ENCODE measurements around the gene NKX2-8. TPM values are rescaled to one million over a fixed set of nuclear protein-coding genes. Genes with fewer than 3 reads are reported as not detected.
A peak's percentile ranks its signal among the peaks of the same experiment; 100 is the strongest.

The NKX2-8 gene
- total RNA-seq, 1 experiment from 2014 or later = not detected

GRCh38 chr14:36580856-36581831 lies 1.3 kb downstream of the NKX2-8 start:
- Mint-ChIP-seq H3K4me1 (peaks cover 29% of the 10 kb centered on the region), H3K27ac (no peak overlapping the region), H3K9me3 (no peaks in the 10 kb centered on the region), H3K4me3 (peak overlapping the region; percentile 60), H3K36me3 (no peaks in the 10 kb centered on the region), H3K27me3 (ENCODE audit: low read depth) (no peaks in the 10 kb centered on the region; the same call in 1 of the 2 replicates)
- POLR2A ChIA-PET = interaction anchor here (0.6 kb wide), 1 partner anchor 56 kb away, joined by 3 read pairs; no protein-coding TSS in a partner anchor
- CTCF ChIA-PET = interaction anchor here (1.8 to 8.2 kb wide), 4 partner anchors 24 to 75 kb away, joined by 6 to 145 read pairs (median 13); partner anchors contain the start of gene NKX2-1
- peak; percentile 61 for DNase-seq (ENCODE audit: low spot score)
- no peak for TF ChIP-seq GTF2I (CRISPR knock-in tag; conservative IDR thresholded peaks at IDR 0.05)
- ATAC-seq = peak; percentile 52

GRCh38 chr14:36580141-36580855 lies 2.1 kb downstream of the NKX2-8 start:
- ChIA-PET CTCF (interaction anchor here (0.7 to 8.2 kb wide), 8 partner anchors 25 to 86 kb away, joined by 3 to 145 read pairs (median 5); partner anchors contain the start of gene NKX2-1), POLR2A (interaction anchor here (0.6 kb wide), 1 partner anchor 55 kb away, joined by 3 read pairs; no protein-coding TSS in a partner anchor)
- peaks cover 29% of the 10 kb centered on the region for H3K4me1 Mint-ChIP-seq
- ATAC-seq (peak; percentile 5), DNase-seq (ENCODE audit: low spot score) (peak; percentile 44)
- no peaks in the 10 kb centered on the region; the same call in 1 of the 2 replicates for H3K27me3 Mint-ChIP-seq (ENCODE audit: low read depth)
- no peak for TF ChIP-seq ERG (CRISPR knock-in tag; IDR thresholded peaks at IDR 0.05)
- TF ChIP-seq FOXK1 (CRISPR knock-in tag; IDR thresholded peaks at IDR 0.05) = 0 out of 2 replicates have a peak, but pooled peaks have one; percentile 17
- H3K36me3 Mint-ChIP-seq = no peaks in the 10 kb centered on the region
- H3K9me3 Mint-ChIP-seq = no peaks in the 10 kb centered on the region
- H3K27ac Mint-ChIP-seq = no peak overlapping the region
- H3K4me3 Mint-ChIP-seq = peak overlapping the region; percentile 60

DNA sequence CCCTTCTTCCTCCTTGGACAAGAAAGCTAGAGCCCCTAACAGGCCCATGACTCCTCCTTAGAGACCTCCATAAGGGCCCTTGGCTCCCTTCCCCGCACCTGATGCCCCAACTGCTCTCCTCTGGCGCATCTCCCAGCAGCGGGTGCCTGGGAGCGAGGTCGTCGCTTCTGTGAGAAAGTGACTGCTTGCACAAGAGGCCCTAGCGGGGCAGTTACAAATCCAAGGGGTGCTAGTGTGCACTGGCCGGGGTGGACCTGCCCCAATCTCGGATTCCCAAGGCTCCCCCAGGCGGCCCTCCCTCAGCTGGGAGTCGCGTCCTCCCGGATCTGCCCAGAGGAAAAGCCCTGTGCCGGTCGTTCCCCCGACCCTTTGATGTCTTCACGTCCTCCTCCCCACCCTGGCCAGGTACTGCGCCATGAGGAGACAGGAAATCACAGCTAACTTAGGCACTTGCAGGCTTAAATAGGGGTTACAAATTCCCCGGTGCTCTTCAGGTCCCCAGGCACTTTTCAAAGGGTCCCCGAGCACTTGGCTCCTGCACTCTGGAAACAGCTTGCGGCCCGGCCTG lies 2.8 kb downstream of the NKX2-8 start:
- Mint-ChIP-seq H3K9me3 (no peaks in the 10 kb centered on the region), H3K27ac (no peak overlapping the region), H3K4me3 (peak overlapping the region; percentile 60), H3K36me3 (no peaks in the 10 kb centered on the region), H3K27me3 (ENCODE audit: low read depth) (no peaks in the 10 kb centered on the region; the same call in 1 of the 2 replicates), H3K4me1 (peaks cover 26% of the 10 kb centered on the region)
- CTCF ChIA-PET = interaction anchor here (0.7 to 8.2 kb wide), 9 partner anchors 24 to 626 kb away, joined by 3 to 145 read pairs (median 4); partner anchors contain the start of gene NKX2-1
- POLR2A ChIA-PET = no interaction called here
- peak; percentile 32 for DNase-seq (ENCODE audit: low spot score)
- ATAC-seq = peak; percentile 4
- TF ChIP-seq ETV6 (CRISPR knock-in tag; IDR thresholded peaks at IDR 0.05) = no peak
- TF ChIP-seq SMAD3 (CRISPR knock-in tag; IDR thresholded peaks at IDR 0.05; ENCODE audit: borderline replicate concordance) = no peak
- TF ChIP-seq NR3C1 (CRISPR knock-in tag; conservative IDR thresholded peaks at IDR 0.05; ENCODE audit: low read depth) = no peak
- TF ChIP-seq, protein P1, sequence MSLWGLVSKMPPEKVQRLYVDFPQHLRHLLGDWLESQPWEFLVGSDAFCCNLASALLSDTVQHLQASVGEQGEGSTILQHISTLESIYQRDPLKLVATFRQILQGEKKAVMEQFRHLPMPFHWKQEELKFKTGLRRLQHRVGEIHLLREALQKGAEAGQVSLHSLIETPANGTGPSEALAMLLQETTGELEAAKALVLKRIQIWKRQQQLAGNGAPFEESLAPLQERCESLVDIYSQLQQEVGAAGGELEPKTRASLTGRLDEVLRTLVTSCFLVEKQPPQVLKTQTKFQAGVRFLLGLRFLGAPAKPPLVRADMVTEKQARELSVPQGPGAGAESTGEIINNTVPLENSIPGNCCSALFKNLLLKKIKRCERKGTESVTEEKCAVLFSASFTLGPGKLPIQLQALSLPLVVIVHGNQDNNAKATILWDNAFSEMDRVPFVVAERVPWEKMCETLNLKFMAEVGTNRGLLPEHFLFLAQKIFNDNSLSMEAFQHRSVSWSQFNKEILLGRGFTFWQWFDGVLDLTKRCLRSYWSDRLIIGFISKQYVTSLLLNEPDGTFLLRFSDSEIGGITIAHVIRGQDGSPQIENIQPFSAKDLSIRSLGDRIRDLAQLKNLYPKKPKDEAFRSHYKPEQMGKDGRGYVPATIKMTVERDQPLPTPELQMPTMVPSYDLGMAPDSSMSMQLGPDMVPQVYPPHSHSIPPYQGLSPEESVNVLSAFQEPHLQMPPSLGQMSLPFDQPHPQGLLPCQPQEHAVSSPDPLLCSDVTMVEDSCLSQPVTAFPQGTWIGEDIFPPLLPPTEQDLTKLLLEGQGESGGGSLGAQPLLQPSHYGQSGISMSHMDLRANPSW (CRISPR knock-in tag; conservative IDR thresholded peaks at IDR 0.05; ENCODE audit: low read depth) = no peak
- TF ChIP-seq TP53 (CRISPR knock-in tag; IDR thresholded peaks at IDR 0.05) = no peak
- TF ChIP-seq ZNF423 (CRISPR knock-in tag; IDR thresholded peaks at IDR 0.05) = no peak
- no peak for TF ChIP-seq GTF2I (CRISPR knock-in tag; conservative IDR thresholded peaks at IDR 0.05)
- TF ChIP-seq ZNF219 (CRISPR knock-in tag; IDR thresholded peaks at IDR 0.05; ENCODE audit: borderline replicate concordance) = no peak
- no peak for TF ChIP-seq KAT7 (CRISPR knock-in tag; IDR thresholded peaks at IDR 0.05; ENCODE audit: borderline replicate concordance)
- TF ChIP-seq, protein P2, sequence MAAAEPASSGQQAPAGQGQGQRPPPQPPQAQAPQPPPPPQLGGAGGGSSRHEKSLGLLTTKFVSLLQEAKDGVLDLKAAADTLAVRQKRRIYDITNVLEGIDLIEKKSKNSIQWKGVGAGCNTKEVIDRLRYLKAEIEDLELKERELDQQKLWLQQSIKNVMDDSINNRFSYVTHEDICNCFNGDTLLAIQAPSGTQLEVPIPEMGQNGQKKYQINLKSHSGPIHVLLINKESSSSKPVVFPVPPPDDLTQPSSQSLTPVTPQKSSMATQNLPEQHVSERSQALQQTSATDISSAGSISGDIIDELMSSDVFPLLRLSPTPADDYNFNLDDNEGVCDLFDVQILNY (CRISPR knock-in tag; IDR thresholded peaks at IDR 0.05) = no peak
- TF ChIP-seq SP1 (CRISPR knock-in tag; conservative IDR thresholded peaks at IDR 0.05) = no peak
- TF ChIP-seq SOX15 (CRISPR knock-in tag; IDR thresholded peaks at IDR 0.05) = no peak
- no peak for TF ChIP-seq PRRX2 (CRISPR knock-in tag; IDR thresholded peaks at IDR 0.05)
- no peak for TF ChIP-seq ELF4 (CRISPR knock-in tag; IDR thresholded peaks at IDR 0.05; ENCODE audit: low read depth)
- TF ChIP-seq NFE2L1 (CRISPR knock-in tag; IDR thresholded peaks at IDR 0.05) = no peak
- no peak for TF ChIP-seq MXD4 (CRISPR knock-in tag; IDR thresholded peaks at IDR 0.05; ENCODE audit: borderline replicate concordance)
- no peak for TF ChIP-seq RELA (CRISPR knock-in tag; IDR thresholded peaks at IDR 0.05; ENCODE audit: borderline replicate concordance)
- TF ChIP-seq ATF2 (CRISPR knock-in tag; IDR thresholded peaks at IDR 0.05; ENCODE audit: borderline replicate concordance, low read depth) = no peak

All from WTC11 (cell line).